Stimulated activated CD4-positive, alpha-beta T cell treated with anti-CD3 and anti-CD28 coated beads, Interleukin-15, amount 100 ng/mL, for 24 hours (primary cell): ENCODE data around the gene ALOX5AP.

Experiments
- DNase-seq: peaks from one replicate; pipeline ENCODE4 v3.0.0-alpha.2; 2020

ALOX5AP gene

DNA sequence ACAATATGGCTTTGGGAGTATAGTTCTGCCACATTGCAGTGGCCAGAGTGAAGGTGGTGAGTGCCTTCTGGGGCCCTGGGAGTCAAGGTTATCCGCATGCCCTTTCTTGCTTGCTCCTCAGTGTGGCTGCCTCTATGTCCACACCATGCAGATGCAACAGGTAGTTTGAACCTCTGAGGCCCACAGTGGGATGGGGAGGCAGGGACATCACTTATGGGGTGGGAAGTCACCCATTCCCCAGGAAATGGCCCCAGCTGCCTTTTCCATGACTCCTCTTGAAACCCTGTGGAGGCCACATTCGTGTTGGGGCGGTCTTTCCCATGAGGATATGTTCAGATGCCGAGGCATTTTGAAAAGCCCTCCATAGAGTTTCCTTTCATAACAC, 20.0 kb upstream of the ALOX5AP start:
- DNase-seq, result no peak

DNA sequence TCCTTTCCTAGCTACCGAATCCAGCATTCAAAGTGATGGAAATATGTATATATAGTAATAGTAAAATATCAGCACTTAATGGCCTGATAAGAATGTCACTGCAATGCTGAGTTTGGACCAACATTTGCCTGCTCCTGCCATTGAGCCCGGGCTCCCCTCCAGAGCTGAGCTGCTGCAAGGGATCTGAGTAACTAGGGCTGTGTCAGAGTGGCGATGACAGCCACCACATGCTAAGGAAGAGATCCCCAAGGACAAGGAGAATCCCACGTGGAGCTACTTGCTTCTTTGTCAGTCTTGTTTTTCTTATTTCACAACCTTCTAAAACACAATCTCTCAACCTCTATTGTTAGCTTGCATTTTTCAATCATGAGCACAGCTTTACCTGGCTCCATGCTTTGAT, 19.5 kb upstream of the ALOX5AP start:
- DNase-seq, result no peak

DNA sequence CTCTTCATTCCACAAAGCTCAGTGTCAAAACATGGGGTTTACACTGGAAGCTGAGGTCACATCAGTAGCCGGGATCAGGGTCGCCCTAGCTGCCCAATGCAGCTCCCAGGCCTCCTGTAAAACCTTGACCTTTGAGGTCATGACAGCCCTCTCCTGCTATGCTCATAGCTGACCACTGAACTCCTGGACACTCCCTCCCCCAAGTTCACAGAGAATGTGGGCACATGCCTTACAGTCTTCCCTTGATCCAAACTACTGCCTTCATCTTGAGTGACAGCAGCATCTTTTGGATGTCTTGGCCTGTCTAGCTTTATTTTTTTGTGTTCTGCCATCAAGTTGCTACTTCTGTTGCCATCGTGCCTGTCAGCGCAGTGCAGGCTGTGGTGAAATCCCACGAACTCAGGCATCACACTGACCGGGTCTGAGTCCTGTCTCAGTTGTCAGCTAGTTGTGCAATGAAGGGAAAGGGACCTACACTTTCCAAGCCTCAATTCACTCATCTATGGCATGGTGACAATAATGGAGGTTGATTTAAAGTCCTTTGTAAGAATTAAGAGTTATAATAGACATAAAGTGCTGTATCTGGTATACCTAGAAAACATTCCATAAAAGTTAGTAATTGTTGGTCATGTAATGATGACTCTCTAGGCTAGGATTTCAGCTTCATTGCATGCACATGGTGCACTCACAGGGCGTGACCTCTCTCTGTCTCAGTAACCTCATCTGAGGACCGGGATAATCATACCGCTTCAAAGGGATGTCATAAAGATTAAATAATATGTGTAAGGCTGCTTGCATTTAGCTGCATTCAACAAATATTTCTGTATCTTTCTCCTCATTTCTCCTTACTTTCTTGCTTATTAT, 16.4 kb upstream of the ALOX5AP start:
- DNase-seq, result no peak

DNA sequence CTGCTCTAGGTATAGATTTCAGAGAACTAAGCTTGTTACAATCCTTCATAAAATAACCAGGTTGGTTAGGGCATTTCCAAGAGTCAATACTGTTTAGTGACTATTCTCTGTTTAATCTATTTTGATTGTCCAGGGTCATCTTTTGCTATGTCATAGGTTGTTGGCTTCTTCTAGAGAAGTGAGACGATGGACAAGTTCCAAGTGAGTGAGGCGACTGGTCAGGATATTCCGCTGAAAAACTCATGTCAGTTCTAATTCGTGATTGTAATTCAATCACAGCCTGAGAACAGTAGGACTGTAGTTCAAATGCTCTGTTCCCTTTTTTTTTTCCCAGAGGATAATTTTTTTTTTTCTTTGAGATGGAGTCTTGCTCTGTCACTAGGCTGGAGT, 15.8 kb upstream of the ALOX5AP start:
- DNase-seq, result no peak

DNA sequence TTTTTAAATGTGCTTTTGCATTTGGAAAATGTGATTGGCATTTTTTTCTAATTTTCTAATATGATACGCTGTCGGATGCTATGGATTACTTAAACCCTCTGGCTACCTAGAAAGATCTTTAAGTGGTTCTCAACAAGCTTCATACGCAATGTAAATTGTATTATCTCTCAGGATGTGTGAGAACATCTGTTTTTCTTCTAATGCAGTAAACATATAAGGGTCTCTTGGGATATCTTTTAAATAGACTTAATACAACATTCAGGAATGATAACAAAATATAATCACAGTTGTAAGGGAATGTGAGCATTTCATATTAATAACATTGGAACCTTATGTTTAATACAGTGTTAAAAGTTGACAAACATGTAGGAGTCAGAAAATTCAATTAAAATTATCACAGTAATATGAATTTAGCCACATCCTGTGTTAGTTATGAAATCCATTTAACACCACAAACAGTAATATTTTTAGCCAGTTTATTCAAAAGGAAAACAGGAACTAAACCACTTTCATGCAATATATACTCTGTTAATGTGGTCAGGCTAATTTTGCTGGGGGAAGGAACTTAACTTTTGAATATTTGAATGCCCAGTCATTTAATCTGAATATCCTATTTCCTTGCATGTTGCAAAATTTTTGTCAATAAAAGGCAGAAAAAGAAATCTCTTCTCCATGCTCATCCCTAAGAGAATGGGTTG, 15.0 kb upstream of the ALOX5AP start:
- DNase-seq, result no peak

DNA sequence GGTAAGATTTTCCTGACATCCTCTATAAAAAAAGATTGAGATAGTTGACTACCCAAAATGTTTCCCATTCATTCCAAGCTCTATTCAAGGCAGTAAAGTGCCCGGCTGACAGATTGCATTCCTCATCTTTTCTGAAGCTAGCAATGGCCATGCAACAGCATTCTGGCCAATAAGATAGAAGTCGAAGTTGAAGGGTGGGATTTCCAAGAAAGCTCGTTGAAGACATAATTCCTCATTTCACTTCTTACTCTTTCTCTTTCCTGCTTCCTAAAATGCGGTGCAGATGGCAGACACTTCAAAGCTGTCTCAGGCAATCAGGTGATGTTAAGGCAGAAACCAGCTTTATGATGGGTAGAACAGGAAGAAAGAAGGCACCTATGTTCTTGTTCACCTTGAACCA, 13.4 kb upstream of the ALOX5AP start:
- no peak for DNase-seq

DNA sequence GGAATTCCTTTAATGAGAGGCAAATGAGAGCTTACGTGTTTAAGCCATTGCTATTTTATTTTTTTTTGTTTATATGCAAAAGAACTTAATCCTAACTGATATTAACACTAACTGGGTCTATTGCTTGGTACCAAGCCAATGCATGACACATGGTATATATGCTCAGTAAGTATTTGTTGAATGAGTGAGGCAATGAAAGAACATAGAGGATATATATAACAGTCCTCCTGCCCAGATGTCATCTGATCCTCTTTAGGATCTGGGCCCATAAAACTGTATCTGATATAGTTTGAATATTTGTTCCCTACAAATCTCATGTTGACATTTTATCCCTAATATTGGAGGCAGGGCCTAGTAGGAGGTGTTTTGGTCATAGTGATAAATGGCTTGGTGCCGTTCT, 13.0 kb upstream of the ALOX5AP start:
- no peak for DNase-seq

DNA sequence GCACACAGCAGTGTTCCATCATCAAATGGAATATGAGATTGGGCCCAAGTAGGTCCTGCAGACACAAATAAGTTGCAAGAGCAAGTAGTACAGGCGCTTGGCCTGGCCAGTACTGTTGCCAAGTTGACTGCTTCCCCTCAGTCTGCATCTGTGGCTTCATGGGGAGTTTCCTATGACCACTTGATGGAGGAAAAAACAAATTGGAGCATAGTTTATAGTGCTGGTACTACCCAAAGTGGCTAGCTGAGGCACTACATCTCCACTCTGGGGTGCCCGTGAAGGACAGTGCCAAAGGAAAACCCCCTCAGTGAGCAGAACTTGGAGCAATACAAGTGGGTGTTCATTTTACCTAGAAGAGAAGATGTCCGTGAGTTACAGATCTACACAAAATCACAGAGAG, 10.6 kb upstream of the ALOX5AP start:
- DNase-seq, result no peak

DNA sequence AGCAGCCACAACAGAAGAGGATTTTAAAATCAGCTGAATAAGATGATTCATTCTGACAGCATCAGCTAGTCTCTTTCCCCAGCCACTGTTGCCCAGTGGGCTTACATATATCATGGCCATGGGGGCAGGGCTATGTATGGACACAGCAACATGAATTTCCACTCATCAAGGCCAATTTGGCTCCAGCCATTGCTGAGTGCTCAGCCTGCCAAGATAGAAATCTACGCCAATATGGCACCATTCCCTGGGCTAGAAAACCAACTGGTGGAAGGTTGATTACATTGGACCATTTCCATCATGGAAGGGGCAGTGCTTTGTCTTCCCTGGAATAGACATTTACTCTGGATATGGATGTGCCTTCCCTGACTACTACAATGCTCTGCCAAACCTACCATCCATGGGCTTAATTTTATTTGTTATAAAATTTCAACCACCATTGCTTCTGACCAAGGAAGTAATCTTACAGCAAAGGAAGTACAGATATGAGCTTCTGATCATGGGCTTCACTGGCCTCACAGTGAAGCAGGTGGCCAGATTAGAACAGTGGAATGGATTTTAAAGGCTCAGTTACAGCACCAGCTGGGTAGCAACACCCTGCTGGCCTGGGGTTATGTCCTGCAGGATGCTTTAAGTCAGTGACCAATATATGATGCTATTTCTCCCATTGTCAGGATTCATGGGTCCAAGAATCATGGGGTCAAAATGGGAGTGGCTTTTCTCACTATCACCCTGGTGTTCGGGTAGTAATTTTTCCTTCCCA, 9.8 kb upstream of the ALOX5AP start:
- no peak for DNase-seq

DNA sequence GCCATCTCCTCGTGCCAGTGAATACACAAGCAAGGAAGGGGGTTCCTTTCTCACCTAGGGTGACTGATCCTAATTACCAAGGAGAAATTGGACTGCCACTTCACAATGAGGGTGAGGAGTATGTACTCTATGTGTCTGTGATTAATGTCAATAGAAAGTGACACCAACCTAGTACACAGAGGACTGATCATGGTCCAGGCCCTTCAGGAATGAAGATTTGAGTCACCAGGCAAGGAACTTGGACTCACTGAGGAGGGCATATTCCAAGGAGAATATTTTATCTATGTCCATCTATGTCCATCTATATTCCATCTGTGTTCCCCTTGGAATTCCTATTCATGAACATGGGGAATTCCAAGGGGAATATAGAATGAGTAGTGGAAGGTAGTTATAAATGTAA, 9.2 kb upstream of the ALOX5AP start:
- DNase-seq, result no peak

DNA sequence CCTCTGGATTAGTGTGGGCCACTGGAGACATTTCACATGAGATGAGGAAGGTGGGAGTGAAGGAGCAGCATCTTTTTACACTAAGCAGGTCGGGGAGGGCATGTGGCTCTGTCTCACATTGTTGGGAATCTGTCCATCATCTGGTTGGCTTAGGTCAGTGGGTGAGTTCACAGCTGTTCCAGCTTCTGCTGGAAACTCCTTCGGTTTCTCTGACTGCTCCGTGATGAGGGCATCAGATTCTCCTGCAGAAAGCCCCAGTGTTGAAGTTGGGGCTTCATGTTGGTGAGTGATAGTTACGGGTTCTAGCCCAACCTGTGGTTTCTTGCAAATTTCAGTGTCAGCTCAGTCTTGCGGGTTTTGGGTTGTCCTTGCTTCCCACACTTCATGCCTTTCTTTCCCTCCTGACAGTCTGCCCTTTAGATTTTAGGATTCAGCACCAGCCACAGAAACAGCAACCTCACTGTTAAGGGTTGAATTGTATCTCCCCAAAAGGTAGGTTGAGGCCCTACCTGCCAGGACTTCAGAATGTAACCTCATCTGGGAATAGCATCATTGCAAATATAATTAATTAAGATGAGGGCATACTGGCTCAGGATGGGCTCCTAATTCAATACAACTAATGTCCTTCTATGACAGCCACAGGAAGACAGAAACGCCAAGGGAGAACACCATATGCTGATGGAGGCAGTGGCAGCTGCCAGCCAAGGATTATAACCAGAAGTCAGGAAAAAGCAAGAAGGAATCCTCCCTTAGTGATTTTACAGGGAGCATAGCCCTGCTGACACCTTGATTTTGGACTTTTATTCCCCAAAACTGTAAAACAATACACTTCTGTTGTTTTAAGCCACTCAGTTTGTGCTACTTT, 7.6 kb upstream of the ALOX5AP start:
- no peak for DNase-seq

DNA sequence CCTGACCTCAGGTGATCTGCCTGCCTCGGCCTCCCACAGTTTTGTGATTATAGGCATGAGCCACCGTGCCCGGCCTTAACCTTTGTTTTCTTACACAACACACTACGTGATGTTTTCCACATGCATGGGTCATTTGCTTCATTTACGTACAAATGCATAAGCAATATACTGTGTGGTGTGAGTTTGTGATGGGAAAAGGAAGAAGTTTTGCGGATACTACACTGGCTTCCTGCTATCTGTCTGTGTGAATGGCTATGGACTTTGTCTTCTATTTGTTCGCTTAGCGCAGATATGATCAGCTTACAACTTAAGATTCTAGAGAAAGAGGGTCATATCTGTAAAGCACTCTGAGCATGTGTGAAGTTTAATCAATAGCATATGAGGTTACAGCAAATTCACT, 5.5 kb upstream of the ALOX5AP start:
- DNase-seq, result no peak

DNA sequence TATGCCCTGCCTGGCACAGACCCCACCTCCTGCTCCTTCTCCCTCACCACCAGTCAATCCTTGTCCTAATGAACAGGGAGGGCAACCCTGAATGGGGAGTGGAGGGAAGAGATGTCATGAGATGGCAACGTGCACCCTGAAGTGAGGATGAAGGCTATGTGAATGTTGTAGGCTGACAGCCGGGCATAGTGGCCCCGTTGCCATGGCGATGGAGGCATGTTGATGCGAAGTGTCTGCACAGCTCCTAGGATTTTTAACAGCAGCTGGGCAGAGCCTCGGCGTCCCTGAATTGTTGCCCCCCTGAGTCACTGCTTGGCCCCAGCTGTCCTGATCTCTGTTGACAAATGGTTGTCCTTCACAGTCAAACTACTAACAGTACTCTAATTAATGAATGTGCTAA, 4.8 kb upstream of the ALOX5AP start:
- DNase-seq, result no peak

DNA sequence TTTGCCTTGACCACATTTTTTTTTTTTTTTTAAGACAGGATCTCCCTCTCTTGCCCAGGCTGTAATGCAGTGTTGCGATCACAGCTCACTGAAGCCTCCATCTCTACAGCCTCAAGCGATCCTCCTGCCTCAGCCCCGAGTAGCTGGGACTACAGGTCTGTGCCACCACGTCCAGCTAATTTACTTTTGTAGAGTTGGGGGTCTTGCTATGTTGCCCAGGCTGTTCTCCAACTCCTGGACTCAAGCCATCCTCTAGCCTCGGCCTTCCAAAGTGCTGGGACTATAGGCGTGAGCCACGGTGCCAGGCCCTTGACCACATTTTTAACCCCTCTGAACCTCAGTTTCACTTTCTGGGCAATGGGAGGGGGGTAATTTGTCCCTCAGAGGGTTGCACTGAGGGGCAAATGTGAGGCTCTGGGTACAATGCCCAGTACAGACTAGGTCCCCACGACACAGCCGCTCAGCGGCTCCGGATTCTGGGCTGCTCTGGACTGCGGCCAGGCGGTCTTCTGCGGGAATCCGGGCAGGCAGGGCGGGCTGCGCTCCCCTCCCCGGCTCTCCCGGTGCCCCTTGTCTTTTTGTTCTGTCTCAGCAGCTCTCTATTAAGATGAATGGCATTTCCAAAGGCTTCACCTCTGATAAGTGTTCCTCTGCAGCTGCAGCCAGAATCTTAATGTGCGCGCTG, 3.8 kb upstream of the ALOX5AP start:
- no peak for DNase-seq

DNA sequence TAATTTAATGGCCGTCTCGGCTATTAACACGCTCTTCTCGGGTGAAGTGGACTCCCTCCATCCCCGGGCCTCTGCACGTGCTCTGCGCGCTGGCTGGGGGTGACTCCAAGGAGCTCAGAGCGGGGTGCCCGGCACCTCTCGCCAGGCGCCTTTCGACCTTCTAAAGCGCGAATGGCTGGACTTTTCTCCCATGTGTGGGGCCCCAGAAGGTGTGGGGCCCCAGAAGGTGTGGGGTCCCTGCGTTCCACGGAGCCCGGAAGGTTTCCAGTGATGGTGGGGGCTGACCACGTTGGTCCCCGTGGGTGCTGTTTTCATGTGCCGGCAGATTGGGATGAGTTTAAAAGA, 3.3 kb upstream of the ALOX5AP start:
- no peak for DNase-seq

DNA sequence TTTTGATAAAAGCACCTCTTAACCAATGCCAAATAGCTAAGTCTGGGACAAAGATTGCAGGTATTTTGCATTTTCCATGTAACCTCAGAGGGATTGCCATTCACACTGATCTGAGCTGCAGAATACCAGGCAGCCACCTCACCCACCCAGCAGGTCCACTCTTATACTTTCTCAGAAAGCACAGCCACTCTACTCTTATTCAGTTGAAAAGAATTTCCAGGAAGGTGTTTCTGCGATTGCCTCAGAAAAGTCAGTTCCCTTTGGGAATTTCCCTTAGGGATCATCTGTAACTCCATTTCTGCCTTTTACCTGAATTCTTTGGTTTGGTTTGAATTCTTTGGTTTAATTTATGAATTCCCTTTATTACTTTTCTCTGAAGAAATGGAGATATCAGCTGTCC, 904 bp upstream of the ALOX5AP start:
- no peak for DNase-seq

DNA sequence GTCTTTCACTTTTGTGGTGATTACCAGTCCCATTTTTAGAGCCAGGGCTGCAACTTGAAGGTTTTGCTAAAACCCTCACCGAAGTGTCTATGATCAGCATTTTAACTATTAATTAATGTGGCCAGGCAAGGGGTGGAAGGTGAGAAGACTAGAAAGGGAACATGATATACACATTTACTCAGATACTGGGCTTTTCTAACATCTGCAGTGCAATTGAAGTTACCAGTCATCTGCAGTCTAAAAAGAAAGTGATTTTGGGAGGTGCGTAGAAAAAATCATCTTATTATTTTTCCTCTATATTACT, 481 bp downstream of the ALOX5AP start:
- DNase-seq, result no peak

DNA sequence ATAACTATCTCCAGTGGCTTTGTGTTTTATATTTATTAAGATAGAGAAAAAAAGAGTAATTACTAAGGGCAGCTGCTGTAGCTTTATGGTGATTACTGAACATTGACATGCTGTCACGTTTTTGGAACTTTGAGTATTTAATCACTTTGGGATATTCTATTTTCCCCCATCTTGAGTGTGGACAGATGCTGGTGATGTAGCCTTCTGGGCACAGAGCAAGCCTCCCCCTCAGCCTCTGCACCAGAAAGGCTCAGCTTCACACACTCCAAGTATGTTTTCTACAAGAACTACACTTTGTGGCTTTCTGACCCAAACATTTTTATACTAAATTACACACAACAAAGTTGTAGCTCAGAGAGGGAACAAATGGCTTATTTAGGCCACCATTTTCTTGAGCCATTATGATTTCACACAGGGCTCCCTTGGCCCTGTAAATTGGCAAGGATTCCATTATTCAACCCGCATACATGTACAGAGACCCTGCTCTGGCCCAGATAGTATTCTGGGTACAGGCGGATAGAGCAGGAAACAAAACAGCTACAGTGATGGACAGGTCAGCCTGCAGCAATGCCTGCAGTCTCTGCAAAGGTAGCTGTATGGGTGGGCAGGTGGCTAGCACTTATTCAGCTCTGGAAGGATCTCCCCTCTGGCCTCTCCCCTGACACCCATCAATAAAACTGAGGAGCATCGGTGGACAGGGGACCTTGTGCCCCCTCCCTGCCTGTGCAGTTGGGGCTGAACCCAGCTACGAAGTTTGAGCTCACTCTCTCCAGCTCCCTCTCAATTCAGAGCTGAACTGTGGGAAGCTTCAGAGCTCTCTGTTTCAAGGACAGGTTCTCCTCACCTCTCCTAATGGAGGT, 1.3 kb downstream of the ALOX5AP start:
- no peak for DNase-seq

DNA sequence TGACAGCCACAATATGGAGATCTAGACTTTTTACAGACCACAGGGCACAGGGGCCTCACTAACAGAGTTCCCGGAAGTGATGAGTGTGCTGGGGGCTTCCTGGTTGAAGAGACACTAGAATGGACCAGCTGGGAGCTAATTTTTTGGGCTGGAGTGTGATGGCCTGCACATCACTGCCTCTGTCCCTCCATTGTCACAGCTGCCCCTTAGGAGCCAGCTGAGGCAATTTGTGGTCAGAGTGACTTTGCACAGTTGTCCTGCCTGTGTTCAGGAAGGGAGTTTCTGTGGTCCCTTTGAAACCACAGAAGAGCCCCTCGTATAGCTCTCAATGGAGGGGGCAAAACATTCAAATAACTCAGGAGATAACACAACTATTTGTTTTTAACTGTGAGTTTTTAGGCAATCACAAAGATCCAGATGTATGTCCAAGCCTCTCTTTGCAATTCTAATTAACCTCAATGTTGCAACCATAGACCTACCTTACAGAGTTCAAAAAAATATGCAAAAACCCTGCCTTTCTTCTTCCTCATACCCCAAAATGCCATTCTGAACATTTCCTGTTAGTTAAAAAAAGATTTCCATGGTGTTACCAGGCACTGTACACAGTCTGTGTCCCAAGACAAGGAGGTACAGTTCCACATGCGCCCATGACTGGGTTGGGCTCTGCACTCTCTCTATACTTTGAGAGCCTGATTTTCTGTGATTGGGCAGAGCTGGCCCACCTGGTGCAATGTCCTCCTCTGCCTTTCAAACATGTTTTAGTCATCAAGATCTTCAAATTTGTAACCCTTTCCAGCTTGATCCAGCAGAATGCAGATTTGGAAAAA, 2.4 kb downstream of the ALOX5AP start:
- DNase-seq, result no peak

DNA sequence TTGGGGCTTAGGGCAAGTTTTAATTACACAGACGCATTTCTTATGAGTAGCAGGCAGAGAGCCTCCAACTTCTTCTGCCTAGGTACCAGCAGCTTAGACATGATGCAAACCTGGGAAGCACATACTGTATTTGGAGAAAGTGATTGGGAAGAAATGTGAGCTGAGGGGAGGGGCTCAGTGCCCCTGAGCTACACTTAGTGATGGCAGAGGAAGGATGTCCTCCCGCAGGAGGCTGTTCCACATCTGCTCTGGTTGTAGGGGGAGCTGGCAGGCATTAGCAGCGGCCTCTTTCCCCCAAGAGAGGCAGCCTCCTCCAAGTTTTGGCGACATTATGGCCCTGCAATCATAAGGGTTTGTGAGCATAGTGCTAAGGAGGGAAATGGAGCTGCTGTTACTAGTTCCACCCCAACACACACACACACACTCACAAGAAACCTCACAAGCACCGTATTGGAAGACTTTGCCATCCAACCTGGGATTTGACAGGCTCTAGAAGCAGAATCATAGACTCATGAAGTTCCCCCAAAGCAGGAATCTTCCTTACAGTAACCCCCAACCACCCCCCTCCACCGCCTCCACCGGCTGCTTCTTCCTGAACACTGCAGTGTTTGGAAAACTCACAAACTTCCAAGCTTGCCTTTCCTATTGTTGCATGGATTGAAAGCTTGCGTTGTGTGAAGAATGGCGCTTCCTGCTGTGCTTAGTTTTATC, 3.3 kb downstream of the ALOX5AP start:
- no peak for DNase-seq
